ENCODE measurements around the gene HSPB6. TPM values are rescaled to one million over a fixed set of nuclear protein-coding genes. Genes with fewer than 3 reads are reported as not detected.

Gene HSPB6
- total RNA-seq, 1 donor from 2014 or later: not detected

DNA sequence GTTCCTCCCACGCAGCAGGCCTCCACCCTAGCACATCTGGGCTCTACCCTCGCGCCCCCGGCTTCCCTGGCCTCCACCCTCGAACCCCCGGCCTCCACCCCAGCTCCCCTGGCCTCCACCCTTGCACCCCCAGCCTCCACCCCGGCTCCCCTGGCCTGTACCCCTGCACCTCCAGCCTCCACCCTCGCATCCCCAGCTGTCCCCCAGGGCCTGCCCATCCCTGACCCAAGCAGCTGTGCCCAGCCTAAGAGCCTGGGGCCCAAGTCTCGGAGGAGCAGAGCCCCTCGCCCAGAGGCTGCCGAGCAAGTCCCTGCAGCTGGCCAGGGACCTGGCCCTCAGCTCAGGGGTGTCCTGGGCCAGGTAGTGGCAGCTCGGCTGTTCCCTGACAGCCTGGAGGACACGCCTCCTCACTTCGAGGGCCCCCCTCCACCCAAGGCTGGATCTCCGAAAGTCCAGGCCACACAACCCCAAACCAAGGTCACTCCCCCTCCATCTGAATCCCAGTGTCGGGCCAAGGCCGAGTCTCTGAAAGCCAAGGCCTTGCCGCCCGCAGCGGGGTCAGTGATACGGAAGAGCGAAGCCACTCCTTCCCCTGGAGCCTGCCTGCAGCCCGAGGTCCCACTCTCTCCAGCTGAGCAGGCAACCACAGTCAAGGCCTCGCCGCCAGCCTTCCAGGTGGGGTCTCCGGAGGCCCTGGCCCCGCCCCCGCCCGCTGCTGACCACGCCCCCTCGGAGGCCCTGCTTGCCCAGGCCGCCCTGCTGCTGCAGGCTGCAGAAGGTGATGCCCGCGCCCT lies 10.7 kb upstream of the HSPB6 start:
- intact Hi-C loops (cut with micrococcal nuclease): no loop called here

DNA sequence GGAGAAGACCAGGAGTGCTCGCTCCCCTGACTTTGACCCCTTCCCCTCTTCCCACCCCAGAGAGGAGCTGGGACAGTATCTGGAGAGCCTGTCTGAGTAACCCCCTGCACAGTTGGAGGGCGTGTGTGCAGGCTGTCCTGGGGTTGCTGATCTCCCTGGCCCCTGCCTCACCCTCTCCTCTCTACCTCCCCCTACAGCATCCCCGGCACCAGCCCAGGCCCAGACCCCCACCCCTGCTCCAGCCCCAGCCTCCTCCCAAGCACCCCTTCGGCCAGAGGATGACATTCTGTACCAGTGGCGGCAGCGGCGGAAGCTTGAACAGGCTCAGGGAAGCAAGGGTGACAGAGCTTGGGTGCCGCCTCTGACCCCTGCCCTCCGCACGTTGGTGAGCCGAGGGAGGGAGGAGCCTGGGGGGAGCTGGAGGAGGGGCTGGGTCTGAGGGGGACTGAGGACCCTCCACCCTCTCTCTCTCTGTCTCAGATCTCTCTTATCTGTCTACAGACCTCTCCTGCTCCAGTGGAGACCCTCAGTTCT lies 9.8 kb upstream of the HSPB6 start:
- intact Hi-C loops (cut with micrococcal nuclease): no loop called here

DNA sequence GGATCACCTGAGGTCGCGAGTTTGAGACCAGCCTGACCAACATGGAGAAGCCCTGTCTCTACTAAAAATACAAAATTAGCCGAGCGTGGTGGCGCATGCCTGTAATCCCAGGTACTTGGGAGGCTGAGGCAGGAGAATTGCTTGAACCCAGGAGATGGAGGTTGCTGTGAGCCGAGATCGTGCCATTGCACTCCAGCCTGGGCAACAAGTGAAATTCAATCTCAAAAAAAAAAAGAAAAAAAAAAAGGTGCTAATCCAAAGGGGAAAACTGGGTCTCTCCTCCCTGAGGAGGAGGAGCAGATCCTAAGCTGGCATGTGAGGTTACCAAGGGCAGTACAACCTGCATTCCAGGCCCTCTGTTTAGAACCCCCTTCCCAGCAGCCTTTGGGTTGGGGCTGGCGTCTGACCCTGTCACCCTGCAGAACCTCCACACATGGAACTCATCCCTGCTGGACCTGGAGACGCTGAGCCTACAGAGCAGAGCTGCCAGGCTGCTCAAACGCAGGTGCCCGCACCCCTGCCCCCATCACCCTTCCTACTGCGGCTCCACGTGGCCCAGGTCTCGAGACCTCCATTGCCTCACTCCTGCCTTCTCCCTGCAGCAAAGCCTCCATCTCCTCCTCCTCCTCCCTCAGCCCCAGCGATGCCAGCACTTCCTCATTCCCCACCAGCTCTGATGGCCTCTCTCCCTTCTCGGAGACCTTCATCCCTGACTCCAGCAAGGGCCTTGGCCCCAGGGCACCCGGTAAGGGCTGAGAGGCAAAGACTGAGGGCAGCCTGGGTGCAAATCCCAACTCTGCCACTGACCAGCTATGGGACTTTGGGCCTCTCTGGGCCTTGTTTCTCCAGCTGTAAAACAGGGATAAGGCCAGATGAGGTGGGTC lies 7.8 kb upstream of the HSPB6 start:
- intact Hi-C loops (cut with micrococcal nuclease): no loop called here

- intact Hi-C loops (cut with micrococcal nuclease): no loop called here
Observed at GRCh38 chr19:35760711-35761349, 4.0 kb upstream of the HSPB6 start.

DNA sequence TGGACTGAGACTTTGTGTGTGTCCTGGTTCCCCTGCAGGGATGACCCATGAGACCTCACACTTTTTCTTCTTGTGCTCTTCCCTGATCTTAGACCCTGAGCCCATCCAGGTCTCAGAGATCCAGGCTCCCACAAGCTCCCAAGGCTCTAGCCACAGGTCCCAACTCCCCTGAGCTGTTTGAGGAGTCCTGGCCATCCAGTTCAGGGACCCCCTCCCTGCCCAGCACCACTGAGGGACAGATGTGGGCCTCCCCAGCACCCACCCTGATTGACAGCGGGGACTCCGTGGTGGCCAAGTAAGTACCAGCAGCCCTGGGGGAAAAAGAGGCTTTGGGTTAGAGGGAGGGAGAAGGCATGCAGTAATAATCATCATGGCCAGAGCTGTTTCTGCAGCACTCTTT lies 2.9 kb upstream of the HSPB6 start:
- intact Hi-C loops (cut with micrococcal nuclease): no loop called here

- intact Hi-C loops (cut with micrococcal nuclease): loop anchor here (1.0 kb wide), 9 partner anchors 10 to 357 kb away; partner anchors contain the start of genes ARHGAP33, HAUS5, LIN37 and SDHAF1
Observed at GRCh38 chr19:35757749-35758608, 1.1 kb upstream of the HSPB6 start, which contains the start of gene PROSER3. PROSER3 (plus strand) TSS chr19:35758176; CDS start chr19:35758216, 40 bp downstream.

DNA sequence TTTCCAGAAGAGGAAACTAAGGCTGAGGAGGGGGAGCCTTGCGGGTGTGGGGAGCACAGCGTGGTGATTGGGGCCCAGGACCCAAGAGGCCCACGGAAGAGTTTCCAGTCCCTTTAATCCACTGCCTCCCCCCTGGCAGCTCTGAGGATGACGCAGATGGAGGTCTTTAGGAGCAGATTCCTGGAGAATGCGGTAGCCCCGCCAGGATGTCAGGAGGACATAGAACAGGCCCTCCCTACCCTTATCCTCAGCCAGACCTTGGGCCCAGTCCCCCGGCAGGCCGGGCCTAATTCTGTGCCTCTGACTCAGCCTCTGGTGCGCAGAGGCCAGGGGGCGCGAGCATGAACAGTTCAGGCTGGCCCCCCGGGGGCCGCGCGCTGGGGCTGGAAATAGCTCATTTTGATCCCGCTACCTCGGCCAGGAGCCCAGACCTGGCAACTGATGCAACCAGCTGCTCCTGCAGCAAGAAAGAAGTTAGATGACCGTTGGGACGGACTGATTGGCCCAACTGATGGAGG lies 461 bp upstream of the HSPB6 start:
- intact Hi-C loops (cut with micrococcal nuclease): no loop called here

GRCh38 chr19:35755550-35756376 lies 1.1 kb downstream of the HSPB6 start:
- intact Hi-C loops (cut with micrococcal nuclease): no loop called here

GRCh38 chr19:35755131-35755549 lies 1.7 kb downstream of the HSPB6 start:
- intact Hi-C loops (cut with micrococcal nuclease): no loop called here

- intact Hi-C loops (cut with micrococcal nuclease): no loop called here
Observed at GRCh38 chr19:35754370-35755130, 2.3 kb downstream of the HSPB6 start.

- intact Hi-C loops (cut with micrococcal nuclease): no loop called here
Observed at GRCh38 chr19:35753634-35754369, 3.0 kb downstream of the HSPB6 start.

DNA sequence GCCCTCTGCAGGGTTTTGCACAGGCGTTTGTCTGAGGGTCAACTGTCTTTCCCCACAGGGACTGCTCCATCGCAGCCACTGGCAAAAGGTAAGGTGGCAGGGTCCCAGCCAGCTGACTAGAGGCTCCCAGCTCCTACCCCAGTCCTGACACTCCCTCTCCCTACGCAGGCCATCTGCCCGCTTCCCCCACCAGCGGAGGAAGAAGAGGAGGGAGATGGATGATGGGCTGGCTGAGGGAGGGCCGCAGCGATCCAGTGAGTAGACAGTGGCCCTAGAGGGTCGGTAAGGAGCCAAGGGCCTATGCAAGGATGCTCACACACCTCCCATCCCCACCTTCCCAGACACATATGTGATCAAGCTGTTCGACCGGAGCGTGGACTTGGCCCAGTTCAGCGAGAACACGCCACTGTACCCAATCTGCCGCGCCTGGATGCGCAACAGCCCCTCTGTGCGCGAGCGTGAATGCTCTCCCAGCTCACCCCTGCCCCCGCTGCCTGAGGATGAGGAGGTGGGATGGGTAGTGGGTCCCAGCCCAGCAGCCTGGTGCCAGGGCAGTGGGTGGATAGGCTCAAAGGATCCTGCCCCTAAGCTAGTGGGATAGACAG lies 4.0 kb downstream of the HSPB6 start:
- intact Hi-C loops (cut with micrococcal nuclease): no loop called here

- intact Hi-C loops (cut with micrococcal nuclease): no loop called here
Observed at GRCh38 chr19:35751839-35752745, 4.7 kb downstream of the HSPB6 start.

- intact Hi-C loops (cut with micrococcal nuclease): no loop called here
Observed at GRCh38 chr19:35750167-35750566, 6.7 kb downstream of the HSPB6 start.

DNA sequence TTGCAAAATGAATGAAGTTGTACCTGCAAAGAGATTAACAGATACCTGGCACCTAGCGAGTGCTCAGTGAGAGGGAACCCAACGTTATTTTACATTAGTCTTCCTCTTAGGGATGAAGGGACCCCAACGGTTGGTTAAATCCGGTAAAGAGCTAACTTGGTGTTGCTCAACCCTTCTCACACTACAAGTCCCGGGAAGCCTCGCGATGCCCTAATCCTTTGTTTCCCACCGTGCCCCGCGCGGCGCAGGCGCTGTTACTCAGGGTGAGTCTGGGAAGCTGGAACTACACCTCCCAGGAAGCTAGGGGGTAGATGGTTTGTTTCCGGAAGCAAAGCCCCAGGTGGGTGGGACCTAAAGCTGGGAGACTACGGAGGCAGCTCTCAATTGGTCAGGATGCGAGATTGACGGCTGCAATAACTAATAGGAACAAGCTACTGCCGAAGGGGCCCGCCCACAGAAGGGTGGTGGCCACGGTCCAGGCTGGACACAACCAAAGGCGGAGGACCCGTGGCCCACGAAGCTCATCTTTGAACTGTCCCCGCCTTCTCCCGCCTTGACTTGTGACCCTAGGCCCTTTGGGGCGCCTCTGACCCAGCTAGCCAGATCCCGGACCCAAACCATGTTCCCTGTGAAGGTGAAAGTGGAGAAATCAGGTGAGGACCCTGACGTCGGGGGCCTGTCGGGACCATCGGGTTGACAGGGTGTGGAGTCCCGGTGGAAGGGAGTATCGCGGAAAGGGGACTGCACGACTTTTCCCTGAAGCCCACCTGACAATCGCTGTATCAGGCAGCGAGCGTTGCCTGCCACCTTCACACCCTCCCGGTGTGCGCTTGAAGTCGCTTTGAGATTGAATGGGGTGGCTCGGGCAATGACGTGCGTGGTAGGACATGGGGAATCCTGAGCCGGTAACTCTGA lies 8.5 kb downstream of the HSPB6 start, which contains the start of gene LIN37:
LIN37 (plus strand) TSS at position 471 of the 915 bp plus-strand sequence; CDS start at position 620, 149 bp downstream.
- intact Hi-C loops (cut with micrococcal nuclease): loop anchor here (1.0 to 10.0 kb wide), 16 partner anchors 8 to 1626 kb away; partner anchors contain the start of genes ALKBH6, ARHGAP33, HAUS5 and POLR2I

Data from T-helper 1 cell treated with Interleukin-12 subunit alpha and Interleukin-12 subunit beta and Interleukin-4 antibody, amounts not matched to agents 30 ng/mL and 1 ng/mL, for 36 hours (primary cell).